Peyer's patch (tissue), 4 donors: Measurements from ENCODE around the gene HLX. TPM values are rescaled to one million over a fixed set of nuclear protein-coding genes. Genes with fewer than 3 reads are reported as not detected.

Experiments
- DNase-seq, 3 donors: peaks; one replicate each; pipeline ENCODE4 v3.0.0-alpha.2; 2017 to 2019
- H3K27ac ChIP-seq, 4 donors: fragments of 200-600 bp; sonication (generic); one replicate each; pipeline ENCODE4 v1.5.1; 2016 to 2019
- H3K27me3 ChIP-seq, 2 donors: fragments of 200-600 bp; sonication (generic); one replicate each; pipeline ENCODE4 v1.5.1; 2019
- H3K36me3 ChIP-seq, 3 donors: fragments of 200-600 bp; sonication (generic); one replicate each; pipeline ENCODE4 v1.5.1; 2016 to 2019
- H3K4me1 ChIP-seq, 4 donors: fragments of 200-600 bp; sonication (generic); one replicate each; pipeline ENCODE4 v1.5.1; 2016 to 2019
- H3K4me3 ChIP-seq, 4 donors: fragments of 200-600 bp; sonication (generic); 1 replicate in 3 of 4; 2 replicates in 1 of 4; pipeline ENCODE4 v1.5.1; 2016 to 2019; ENCODE audit warnings: mild to moderate bottlenecking in 1 of 4
- H3K9me3 ChIP-seq, 4 donors: fragments of 200-600 bp; sonication (generic); one replicate each; pipeline ENCODE4 v1.5.1; 2016 to 2019; ENCODE audit warnings: mild to moderate bottlenecking in 1 of 4
- CTCF ChIP-seq, 6 experiments: fragments of 450-650 bp in 4 of 6; fragments of 200-600 bp in 2 of 6; sonication (generic) in 1 of 6; IDR thresholded peaks; one replicate each; pipeline ENCODE4 v1.5.1; 2017 to 2019; ENCODE audit warnings: antibody characterized with exemption in 6 of 6, mild to moderate bottlenecking in 3 of 6, moderate library complexity in 1 of 6
- POLR2A ChIP-seq, 2 donors: fragments of 450-650 bp; IDR thresholded peaks; one replicate each; pipeline ENCODE4 v1.5.1; 2017; ENCODE audit warnings: antibody characterized with exemption in 2 of 2, mild to moderate bottlenecking in 2 of 2, moderate library complexity in 2 of 2
- total RNA-seq, 4 donors: library from RNA; depleted of rRNA; stranded (reverse); fragments of >200 nt; gene quantifications; one replicate each; pipeline ENCODE4 v1.1.0, GENCODE V29; 2016

HLX gene
- total RNA-seq, 4 donors from 2014 or later, result 4.0 to 18.2 (median 8.4) TPM

DNA sequence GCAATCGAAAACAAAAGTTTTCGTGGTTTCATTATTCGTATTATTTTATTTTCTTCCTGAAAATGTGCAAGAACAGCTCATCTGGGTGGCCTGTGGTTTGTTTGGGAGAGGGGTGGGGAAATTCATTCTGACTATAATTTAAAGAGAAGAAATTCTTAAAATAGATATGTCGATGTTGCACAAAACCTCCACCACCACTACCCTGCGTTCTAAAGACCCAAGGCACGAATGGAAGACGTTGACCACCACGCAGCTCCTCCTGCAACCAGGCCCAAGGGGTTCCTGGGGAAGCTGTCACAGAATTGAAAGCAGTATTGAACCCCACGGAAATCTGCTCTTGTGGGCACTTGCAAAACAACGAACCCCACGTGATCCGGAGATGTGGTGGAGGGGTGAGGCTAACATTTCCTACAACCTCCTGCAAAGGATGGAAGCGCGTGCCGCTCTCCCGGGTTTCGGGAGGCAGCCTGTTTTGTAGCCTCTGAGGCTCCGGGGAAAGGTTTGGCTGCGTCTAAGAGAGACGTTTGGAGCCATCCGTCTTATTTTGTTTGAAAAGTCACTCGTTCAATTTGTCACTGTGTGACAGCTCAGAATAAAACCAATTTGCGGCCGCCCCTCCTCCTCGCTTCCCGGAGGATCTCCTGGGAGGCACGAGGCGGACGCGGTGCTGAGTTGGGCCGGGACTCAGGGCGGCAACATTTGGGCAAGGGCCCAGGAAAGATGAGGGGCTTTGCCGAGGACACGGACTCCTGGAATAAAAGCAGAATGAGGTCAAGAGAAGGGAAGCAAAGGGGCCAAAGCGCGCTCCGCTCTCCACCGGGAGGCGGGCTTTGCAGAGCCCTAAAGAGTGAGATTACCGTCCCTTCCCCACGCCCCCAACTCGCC, 810 bp upstream of the HLX start:
- Histone ChIP-seq H3K36me3 (no peaks in the 10 kb centered on the region), H3K9me3 (no peaks in the 10 kb centered on the region), H3K27ac (peak overlapping the region; percentile 77 to 96 (median 86)), H3K4me1 (peaks cover 0 to 11% (median 4%) of the 10 kb centered on the region in 4 donors), H3K27me3 (no peaks in the 10 kb centered on the region), H3K4me3 (peak overlapping the region; percentile 59 to 76 (median 69))
- peak in 2 of 3 donors; percentile 68 to 73 for DNase-seq
- no peak for TF ChIP-seq CTCF (IDR thresholded peaks at IDR 0.05)
- TF ChIP-seq POLR2A (IDR thresholded peaks at IDR 0.05), result no peak

DNA sequence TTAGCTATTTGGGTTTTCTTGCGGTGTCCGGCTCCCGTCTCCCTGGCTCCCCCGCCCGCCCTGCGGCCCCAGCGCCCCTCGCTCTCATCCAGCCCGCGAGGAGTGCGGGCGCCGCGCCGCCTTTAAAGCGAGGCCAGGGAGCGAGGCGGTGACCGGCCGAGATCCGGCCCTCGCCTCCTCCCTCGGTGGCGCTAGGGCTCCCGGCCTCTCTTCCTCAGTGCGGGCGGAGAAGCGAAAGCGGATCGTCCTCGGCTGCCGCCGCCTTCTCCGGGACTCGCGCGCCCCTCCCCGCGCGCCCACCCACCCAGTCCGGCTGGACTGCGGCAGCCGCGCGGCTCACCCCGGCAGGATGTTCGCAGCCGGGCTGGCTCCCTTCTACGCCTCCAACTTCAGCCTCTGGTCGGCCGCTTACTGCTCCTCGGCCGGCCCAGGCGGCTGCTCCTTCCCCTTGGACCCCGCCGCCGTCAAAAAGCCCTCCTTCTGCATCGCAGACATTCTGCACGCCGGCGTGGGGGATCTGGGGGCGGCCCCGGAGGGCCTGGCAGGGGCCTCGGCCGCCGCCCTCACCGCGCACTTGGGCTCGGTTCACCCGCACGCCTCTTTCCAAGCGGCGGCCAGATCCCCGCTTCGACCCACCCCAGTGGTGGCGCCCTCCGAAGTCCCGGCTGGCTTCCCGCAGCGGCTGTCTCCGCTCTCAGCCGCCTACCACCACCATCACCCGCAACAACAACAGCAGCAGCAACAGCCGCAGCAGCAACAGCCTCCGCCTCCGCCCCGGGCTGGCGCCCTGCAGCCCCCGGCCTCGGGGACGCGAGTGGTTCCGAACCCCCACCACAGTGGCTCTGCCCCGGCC, 492 bp downstream of the HLX start:
- TF ChIP-seq POLR2A (IDR thresholded peaks at IDR 0.05) (no peak), CTCF (IDR thresholded peaks at IDR 0.05) (no peak)
- Histone ChIP-seq H3K9me3 (no peaks in the 10 kb centered on the region), H3K27ac (peak overlapping the region; percentile 77 to 96 (median 89)), H3K4me1 (peaks cover 0 to 13% (median 4%) of the 10 kb centered on the region in 4 donors), H3K4me3 (peak overlapping the region; percentile 59 to 76 (median 69)), H3K27me3 (no peaks in the 10 kb centered on the region), H3K36me3 (peaks cover 0 to 6% (median 0%) of the 10 kb centered on the region in 3 donors)
- peak in 2 of 3 donors; percentile 34 to 64 for DNase-seq

GRCh38 chr1:220880362-220880670, 1.1 kb downstream of the HLX start:
- no peaks in the 10 kb centered on the region for H3K9me3 ChIP-seq
- TF ChIP-seq POLR2A (IDR thresholded peaks at IDR 0.05) (no peak), CTCF (IDR thresholded peaks at IDR 0.05) (no peak)
- no peaks in the 10 kb centered on the region for H3K27me3 ChIP-seq
- peaks cover 0 to 13% (median 4%) of the 10 kb centered on the region in 4 donors for H3K4me1 ChIP-seq
- peak overlapping the region; percentile 59 to 76 (median 69) for H3K4me3 ChIP-seq
- no peak for DNase-seq
- H3K36me3 ChIP-seq, result peaks cover 0 to 12% (median 0%) of the 10 kb centered on the region in 3 donors
- peak overlapping the region; percentile 77 to 96 (median 89) for H3K27ac ChIP-seq

DNA sequence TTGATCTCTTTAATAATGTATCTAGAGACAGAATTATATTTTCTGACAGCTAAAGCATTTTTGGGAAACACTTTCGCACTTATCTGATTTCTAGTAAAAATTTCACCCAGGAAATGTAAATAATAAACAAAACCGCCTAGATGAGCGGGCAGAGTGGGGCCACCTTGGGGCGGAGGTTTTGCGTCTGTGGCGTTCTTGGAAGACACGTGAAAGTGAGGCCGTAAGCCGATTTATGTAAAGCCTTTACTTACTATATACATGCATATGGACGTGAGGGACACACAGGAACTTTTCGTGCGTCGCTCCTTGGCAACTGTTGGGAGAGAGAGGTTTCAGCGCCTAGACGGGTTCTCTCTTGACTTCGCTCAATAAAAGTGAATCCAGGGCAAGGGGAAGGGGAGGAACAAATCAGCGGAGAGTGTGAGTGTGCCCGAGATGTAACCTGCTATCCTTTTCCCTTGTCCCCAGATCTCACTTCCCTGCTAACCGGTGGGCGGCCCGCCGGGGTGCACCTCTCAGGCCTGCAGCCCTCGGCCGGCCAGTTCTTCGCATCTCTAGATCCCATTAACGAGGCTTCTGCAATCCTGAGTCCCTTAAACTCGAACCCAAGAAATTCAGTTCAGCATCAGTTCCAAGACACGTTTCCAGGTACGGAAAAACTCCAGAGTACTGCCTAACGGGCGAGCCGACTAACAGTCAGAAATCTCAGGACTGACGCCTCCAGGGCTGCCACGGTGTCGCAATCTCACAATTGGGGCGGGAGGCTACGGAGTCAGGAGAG, 1.7 kb downstream of the HLX start:
- Histone ChIP-seq H3K4me3 (peak overlapping the region; percentile 59 to 76 (median 69)), H3K36me3 (peaks cover 0 to 14% (median 0%) of the 10 kb centered on the region in 3 donors), H3K4me1 (peaks cover 0 to 13% (median 4%) of the 10 kb centered on the region in 4 donors), H3K27ac (peak overlapping the region; percentile 77 to 96 (median 89)), H3K9me3 (no peaks in the 10 kb centered on the region), H3K27me3 (no peaks in the 10 kb centered on the region)
- DNase-seq, result peak; percentile 58 to 82 (median 63)
- TF ChIP-seq POLR2A (IDR thresholded peaks at IDR 0.05), result no peak
- TF ChIP-seq CTCF (IDR thresholded peaks at IDR 0.05), result no peak
